HG03521 (cell line): ENCODE measurements around the gene IDH3B.

ENCODE experiments used
- ATAC-seq: cut with Tn5 transposase; IDR thresholded peaks from one replicate; pipeline ENCODE4 v1.9.1; 2021; ENCODE audit warnings: mild to moderate bottlenecking, moderate library complexity; ENCODE audit not compliant: unreplicated experiment

The IDH3B gene

GRCh38 chr20:2624190-2624589 is 39.8 kb downstream of the IDH3B start:
- no peak for ATAC-seq

GRCh38 chr20:2619961-2620595 is 43.9 kb downstream of the IDH3B start:
- no peak for ATAC-seq

DNA sequence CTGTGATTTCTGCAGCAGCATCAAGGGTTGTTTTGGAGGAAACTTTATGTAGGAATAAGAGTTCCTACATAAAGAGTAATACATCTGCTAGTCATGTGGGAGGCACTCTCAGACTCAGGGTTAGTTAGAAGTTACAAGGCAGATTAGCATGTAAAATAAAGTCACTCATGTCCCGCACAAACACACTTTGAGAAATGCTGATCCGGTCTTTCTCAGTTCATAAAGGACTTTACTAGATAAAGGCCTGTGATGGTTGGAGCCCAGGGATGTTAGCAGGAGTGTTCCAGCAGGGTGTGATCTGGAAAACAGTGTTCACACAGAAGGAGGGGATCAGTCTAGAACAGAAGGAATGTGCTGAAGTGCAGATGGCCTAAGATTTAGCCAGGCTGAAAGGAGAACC is 44.7 kb downstream of the IDH3B start:
- no peak for ATAC-seq

- ATAC-seq = no peak
Observed at GRCh38 chr20:2618815-2619214, 45.2 kb downstream of the IDH3B start.

- ATAC-seq = no peak
Observed at GRCh38 chr20:2617099-2617714, 46.8 kb downstream of the IDH3B start.

DNA sequence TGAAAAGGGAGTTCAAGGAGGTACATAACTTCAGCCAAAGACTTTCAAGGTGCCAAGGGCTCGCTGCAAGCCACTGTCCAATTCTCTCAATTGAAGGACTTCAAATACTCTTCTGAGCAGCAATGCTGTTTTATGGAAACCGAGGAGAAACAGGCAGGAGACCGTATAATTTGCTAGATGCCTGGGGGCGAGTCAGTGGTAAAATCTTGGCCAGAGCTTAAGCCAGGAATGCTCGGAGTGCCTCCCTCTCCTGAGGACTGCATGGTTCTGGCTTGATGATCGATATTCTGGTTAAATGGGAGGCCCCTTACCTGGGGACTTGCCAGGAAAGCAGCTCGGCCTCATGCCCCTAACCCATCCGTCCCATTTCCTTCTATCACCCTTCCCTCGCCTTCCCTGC is 47.4 kb downstream of the IDH3B start:
- no peak for ATAC-seq

DNA sequence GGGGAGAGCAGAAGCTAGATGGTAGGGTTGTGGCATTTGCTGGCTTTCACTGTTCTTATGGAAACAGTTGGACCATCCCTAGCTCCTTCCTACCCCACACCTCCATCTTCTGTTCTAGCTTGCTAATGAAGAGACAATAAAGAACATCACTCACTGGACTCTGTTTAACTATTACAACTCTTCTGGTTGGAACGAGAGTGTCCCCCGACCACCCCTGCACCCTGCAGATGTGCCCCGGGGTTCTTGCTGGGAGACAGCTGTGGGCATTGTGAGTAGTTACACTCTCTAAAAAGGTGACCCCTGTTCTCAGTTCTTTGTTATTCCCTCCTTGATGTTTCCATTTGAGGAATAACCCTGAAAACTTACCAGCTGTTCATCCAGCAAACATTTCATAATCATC is 51.9 kb downstream of the IDH3B start:
- ATAC-seq = no peak

GRCh38 chr20:2610941-2611720 is 52.9 kb downstream of the IDH3B start:
- ATAC-seq = no peak

GRCh38 chr20:2610326-2610725 is 53.7 kb downstream of the IDH3B start:
- ATAC-seq = no peak
